ENCODE data around the gene MMP1. TPM values are rescaled to one million over a fixed set of nuclear protein-coding genes. Genes with fewer than 3 reads are reported as not detected.

MMP1 gene
- total RNA-seq, 2 donors from 2014 or later: 34.8 TPM; not detected in 1

DNA sequence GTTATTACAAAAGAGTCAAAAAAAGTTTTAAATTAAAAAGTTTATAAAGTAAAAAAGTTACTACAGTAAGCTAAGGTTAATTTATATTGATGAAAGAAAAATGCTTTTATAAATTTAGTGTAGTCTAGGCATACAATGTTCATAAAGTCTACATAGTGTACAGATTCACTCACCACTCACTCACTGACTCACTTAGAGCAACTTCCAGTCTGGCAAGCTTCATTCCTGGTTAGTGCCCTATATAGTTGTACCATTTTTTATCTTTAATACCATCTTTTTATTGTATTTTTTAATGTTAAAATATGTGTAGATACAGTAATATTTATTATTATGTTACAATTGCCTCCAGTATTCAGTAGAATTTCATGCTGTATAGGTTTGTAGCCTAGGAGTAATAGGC, 14.9 kb downstream of the MMP1 start:
- H3K27me3 ChIP-seq: no peaks in the 10 kb centered on the region
- no peak for TF ChIP-seq POLR2A (IDR thresholded peaks at IDR 0.05)
- TF ChIP-seq, protein P1, sequence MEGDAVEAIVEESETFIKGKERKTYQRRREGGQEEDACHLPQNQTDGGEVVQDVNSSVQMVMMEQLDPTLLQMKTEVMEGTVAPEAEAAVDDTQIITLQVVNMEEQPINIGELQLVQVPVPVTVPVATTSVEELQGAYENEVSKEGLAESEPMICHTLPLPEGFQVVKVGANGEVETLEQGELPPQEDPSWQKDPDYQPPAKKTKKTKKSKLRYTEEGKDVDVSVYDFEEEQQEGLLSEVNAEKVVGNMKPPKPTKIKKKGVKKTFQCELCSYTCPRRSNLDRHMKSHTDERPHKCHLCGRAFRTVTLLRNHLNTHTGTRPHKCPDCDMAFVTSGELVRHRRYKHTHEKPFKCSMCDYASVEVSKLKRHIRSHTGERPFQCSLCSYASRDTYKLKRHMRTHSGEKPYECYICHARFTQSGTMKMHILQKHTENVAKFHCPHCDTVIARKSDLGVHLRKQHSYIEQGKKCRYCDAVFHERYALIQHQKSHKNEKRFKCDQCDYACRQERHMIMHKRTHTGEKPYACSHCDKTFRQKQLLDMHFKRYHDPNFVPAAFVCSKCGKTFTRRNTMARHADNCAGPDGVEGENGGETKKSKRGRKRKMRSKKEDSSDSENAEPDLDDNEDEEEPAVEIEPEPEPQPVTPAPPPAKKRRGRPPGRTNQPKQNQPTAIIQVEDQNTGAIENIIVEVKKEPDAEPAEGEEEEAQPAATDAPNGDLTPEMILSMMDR (IDR thresholded peaks at IDR 0.05): no peak
- H3K36me3 ChIP-seq (replicated peaks in 1 of 2; ENCODE audit: insufficient read depth in 1 of 2, low read depth in 2 of 2): no peaks in the 10 kb centered on the region
- no peaks in the 10 kb centered on the region for H3K9me3 ChIP-seq
- no peak overlapping the region for H3K4me3 ChIP-seq
- ATAC-seq: no peak
- intact Hi-C loops (cut with DNase I): no loop called here
- no peak overlapping the region for H3K27ac ChIP-seq
- no peak for DNase-seq
- peaks cover 15% of the 10 kb centered on the region for H3K4me1 ChIP-seq

DNA sequence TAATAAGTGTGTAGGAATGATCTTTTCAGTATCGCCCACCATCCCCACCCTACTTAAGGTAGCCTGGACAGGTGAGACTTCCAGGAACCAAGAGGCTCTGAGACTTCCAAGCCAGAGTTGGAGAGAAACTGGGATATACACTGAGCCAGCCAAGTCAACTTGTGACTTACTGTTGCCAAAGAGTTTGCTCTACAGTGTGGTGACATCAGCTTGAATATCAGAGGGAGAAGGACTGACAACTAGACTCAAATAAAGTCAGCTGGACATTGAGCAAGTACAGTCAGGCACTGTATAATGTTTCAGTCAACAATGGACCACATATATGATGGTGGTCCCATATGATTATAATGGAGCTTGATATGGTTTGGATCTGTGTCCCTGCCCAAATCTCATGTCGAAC, 16.3 kb downstream of the MMP1 start:
- Histone ChIP-seq H3K9me3 (no peaks in the 10 kb centered on the region), H3K4me1 (peaks cover 15% of the 10 kb centered on the region), H3K4me3 (no peak overlapping the region), H3K36me3 (replicated peaks in 1 of 2; ENCODE audit: insufficient read depth in 1 of 2, low read depth in 2 of 2) (no peaks in the 10 kb centered on the region), H3K27me3 (no peaks in the 10 kb centered on the region), H3K27ac (no peak overlapping the region)
- TF ChIP-seq POLR2A (IDR thresholded peaks at IDR 0.05): no peak
- TF ChIP-seq, protein P1 (IDR thresholded peaks at IDR 0.05): no peak
- ATAC-seq: no peak
- no peak for DNase-seq
- intact Hi-C loops (cut with DNase I): no loop called here
- WGBS, 2 donors: 77 to 91% methylated on average over 2 of the region's 2 CpGs

DNA sequence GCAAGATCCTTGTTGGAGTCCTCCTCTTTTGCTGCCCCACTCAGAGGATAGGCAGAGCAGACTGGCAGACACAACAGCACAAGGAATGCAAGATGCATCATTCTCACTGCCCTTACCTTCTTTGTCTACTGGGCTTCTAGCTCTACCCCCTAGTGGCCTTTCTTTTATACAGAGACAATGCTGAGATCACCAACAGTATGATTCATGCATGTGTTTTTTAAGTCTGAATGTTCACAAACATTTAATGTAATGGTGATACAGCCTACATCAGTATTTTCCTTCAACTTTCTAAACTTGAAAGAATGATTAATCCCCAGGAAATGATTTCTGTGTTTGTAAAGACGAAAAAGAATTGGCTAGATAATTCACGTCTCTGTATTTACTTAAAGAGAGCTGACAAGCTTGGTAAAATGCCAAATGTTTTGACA, 17.5 kb downstream of the MMP1 start, which contains the start of gene MMP10:
Gene MMP10 (minus strand): TSS at position 138 of the 428 bp plus-strand sequence. CDS start 37 bp downstream, at position 101.
- ATAC-seq: no peak

DNA sequence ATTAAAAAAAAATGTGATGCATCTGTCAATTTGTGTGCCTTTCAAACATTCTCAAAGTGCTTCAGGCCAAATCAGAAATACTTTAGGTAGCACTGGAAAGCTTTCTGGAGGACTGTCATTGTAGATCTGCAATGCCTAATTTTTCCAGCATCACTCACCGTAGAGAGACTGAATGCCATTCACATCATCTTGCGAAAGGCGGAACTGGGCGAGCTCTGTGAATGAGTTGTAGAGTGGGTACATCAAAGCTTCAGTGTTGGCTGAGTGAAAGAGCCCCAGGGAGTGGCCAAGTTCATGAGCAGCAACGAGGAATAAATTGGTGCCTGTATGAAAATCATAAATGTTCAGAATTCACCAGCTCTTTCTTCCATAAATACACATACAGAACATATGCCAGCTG, 21.5 kb downstream of the MMP1 start:
- H3K4me3 ChIP-seq: no peak overlapping the region
- no peaks in the 10 kb centered on the region for H3K36me3 ChIP-seq (replicated peaks in 1 of 2; ENCODE audit: insufficient read depth in 1 of 2, low read depth in 2 of 2)
- no peak for ATAC-seq
- H3K27ac ChIP-seq: no peak overlapping the region
- H3K27me3 ChIP-seq: no peaks in the 10 kb centered on the region
- intact Hi-C loops (cut with DNase I): no loop called here
- peaks cover 13% of the 10 kb centered on the region for H3K4me1 ChIP-seq
- DNase-seq: no peak
- 73 to 75% methylated on average over 5 of the region's 5 CpGs for WGBS, 2 donors
- TF ChIP-seq, protein P1 (IDR thresholded peaks at IDR 0.05): no peak
- TF ChIP-seq POLR2A (IDR thresholded peaks at IDR 0.05): no peak
- H3K9me3 ChIP-seq: no peaks in the 10 kb centered on the region

More for the DNA sequence above, 17.5 kb downstream of the MMP1 start, which contains the start of gene MMP10:
- Histone ChIP-seq H3K4me1 (peaks cover 15% of the 10 kb centered on the region), H3K36me3 (replicated peaks in 1 of 2; ENCODE audit: insufficient read depth in 1 of 2, low read depth in 2 of 2) (no peaks in the 10 kb centered on the region), H3K4me3 (no peak within 1 kb of the TSS), H3K27me3 (no peaks in the 10 kb centered on the region), H3K27ac (no peak within 1 kb of the TSS), H3K9me3 (no peaks in the 10 kb centered on the region)
- WGBS, 2 donors: 1 to 3% methylated on average over 2 of the region's 2 CpGs
- DNase-seq: no peak
- no peak for TF ChIP-seq POLR2A (IDR thresholded peaks at IDR 0.05)
- TF ChIP-seq, protein P1 (IDR thresholded peaks at IDR 0.05): peak in 3 of 7 experiments; percentile 8 to 27 (median 18)
- intact Hi-C loops (cut with DNase I): no loop called here

DNA sequence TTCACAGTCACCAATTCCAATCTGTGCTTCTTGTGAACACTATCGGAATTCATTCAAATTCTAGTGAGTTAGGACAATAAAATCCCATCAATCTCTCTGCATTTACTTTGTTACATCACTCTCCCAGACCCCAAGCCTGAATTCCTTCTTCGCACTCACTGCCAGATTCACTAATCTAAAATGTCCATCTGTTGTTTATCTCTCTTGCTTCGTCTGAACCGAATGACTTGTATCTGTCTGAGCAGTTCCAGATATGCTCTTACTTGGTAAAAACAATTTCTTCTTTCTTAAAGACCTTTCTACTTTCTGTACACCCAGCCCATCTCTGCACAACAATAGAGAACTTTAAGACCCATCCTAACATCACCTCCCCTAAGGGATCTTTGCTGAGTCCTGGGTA, 24.6 kb downstream of the MMP1 start:
- H3K9me3 ChIP-seq: no peaks in the 10 kb centered on the region
- H3K27ac ChIP-seq: no peak overlapping the region
- intact Hi-C loops (cut with DNase I): no loop called here
- H3K36me3 ChIP-seq (replicated peaks in 1 of 2; ENCODE audit: insufficient read depth in 1 of 2, low read depth in 2 of 2): no peaks in the 10 kb centered on the region
- DNase-seq: no peak
- no peaks in the 10 kb centered on the region for H3K4me1 ChIP-seq
- no peak overlapping the region for H3K4me3 ChIP-seq
- WGBS, 2 donors: 66 to 69% methylated on average over 4 of the region's 4 CpGs
- TF ChIP-seq, protein P1 (IDR thresholded peaks at IDR 0.05): no peak
- TF ChIP-seq POLR2A (IDR thresholded peaks at IDR 0.05): no peak
- H3K27me3 ChIP-seq: no peaks in the 10 kb centered on the region
- no peak for ATAC-seq

Data from body of pancreas (tissue), 4 donors.